ENCODE data around the gene KCNJ2. TPM values are rescaled to one million over a fixed set of nuclear protein-coding genes. Genes with fewer than 3 reads are reported as not detected.

KCNJ2 gene
- total and polyA plus RNA-seq, 9 donors: 0.97 to 3.8 (median 2.1) TPM

DNA sequence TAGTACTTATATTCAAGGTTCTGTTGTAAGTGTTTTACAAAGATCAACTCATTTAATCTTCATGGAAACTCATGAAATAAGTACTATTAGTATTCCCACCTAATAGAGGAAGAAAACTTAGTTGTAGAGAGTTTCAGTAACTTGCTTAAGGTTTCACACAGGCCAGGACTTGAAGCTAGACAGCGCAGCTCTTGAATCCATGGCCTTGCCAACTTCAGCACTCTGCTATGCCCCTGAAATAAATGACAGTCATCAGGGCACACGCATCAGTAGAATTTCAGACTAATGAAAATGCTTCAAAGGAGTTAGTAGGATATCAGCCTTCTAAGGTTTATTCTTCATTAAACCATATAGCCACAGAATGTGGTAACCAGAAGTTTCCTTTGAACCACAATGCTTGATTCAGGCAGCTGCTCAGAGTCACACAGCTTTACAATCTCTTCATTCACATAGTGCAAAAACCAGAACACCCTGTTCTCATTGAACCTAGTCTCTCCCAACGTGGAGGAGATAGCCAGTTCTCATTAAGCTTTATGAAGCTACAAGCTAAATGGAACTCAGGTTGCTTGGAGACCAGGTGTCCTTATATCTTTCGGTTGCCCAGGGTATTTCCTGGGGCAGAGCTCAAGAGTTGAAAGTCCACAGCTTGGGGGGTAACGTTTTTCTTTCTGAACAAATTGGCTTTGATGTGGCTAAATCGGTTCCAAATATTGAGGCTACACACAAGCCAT is 39.7 kb downstream of the KCNJ2 start:
- intact Hi-C loops (cut with DNase I): no loop called here
- TF ChIP-seq EP300 (IDR thresholded peaks at IDR 0.05) (no peak), POLR2A (IDR thresholded peaks at IDR 0.05) (no peak)
- TF ChIP-seq, protein P1, sequence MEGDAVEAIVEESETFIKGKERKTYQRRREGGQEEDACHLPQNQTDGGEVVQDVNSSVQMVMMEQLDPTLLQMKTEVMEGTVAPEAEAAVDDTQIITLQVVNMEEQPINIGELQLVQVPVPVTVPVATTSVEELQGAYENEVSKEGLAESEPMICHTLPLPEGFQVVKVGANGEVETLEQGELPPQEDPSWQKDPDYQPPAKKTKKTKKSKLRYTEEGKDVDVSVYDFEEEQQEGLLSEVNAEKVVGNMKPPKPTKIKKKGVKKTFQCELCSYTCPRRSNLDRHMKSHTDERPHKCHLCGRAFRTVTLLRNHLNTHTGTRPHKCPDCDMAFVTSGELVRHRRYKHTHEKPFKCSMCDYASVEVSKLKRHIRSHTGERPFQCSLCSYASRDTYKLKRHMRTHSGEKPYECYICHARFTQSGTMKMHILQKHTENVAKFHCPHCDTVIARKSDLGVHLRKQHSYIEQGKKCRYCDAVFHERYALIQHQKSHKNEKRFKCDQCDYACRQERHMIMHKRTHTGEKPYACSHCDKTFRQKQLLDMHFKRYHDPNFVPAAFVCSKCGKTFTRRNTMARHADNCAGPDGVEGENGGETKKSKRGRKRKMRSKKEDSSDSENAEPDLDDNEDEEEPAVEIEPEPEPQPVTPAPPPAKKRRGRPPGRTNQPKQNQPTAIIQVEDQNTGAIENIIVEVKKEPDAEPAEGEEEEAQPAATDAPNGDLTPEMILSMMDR (IDR thresholded peaks at IDR 0.05): no peak
- WGBS, 3 donors: 74 to 76% (median 74%) methylated on average over 6 of the region's 6 CpGs
- Histone ChIP-seq H3K4me1 (ENCODE audit: insufficient read depth) (no peaks in the 10 kb centered on the region), H3K27me3 (no peaks in the 10 kb centered on the region), H3K36me3 (no peaks in the 10 kb centered on the region), H3K9me3 (no peaks in the 10 kb centered on the region), H3K27ac (no peak overlapping the region), H3K4me3 (no peak overlapping the region)
- no peak for DNase-seq

GRCh38 chr17:70215656-70216055 is 46.3 kb downstream of the KCNJ2 start:
- H3K27ac ChIP-seq: no peak overlapping the region
- no peak overlapping the region for H3K4me3 ChIP-seq
- no peaks in the 10 kb centered on the region for H3K27me3 ChIP-seq
- no peaks in the 10 kb centered on the region for H3K9me3 ChIP-seq
- no peaks in the 10 kb centered on the region for H3K36me3 ChIP-seq
- WGBS, 3 donors: 84 to 86% (median 85%) methylated on average over 4 of the region's 4 CpGs
- intact Hi-C loops (cut with DNase I): no loop called here
- no peaks in the 10 kb centered on the region for H3K4me1 ChIP-seq (ENCODE audit: insufficient read depth)
- TF ChIP-seq EP300 (IDR thresholded peaks at IDR 0.05) (no peak), POLR2A (IDR thresholded peaks at IDR 0.05) (no peak)
- TF ChIP-seq, protein P1 (IDR thresholded peaks at IDR 0.05): no peak
- DNase-seq: no peak

DNA sequence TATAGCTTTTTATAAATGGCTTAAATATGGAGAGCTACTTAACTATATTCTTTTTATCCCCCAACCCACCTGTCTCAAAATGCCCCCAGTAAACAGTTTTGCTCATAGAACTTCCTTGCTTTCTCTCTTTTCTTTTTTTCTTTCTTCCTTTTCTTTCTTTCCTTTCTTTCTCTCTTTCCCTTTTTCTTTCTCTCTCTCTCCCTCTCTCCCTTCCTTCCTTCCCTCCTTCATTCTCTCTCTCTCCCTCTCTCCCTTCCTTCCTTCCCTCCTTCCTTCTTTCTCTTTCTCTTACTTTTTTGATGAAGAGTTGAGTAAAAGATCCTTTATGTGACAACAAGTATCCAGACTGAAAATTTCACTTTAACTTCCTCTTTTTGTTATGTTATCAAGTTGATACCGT is 48.2 kb downstream of the KCNJ2 start:
- Histone ChIP-seq H3K4me3 (no peak overlapping the region), H3K27ac (no peak overlapping the region), H3K36me3 (no peaks in the 10 kb centered on the region), H3K9me3 (no peaks in the 10 kb centered on the region), H3K27me3 (no peaks in the 10 kb centered on the region), H3K4me1 (ENCODE audit: insufficient read depth) (no peaks in the 10 kb centered on the region)
- TF ChIP-seq, protein P1 (IDR thresholded peaks at IDR 0.05): no peak
- TF ChIP-seq POLR2A (IDR thresholded peaks at IDR 0.05) (no peak), EP300 (IDR thresholded peaks at IDR 0.05) (no peak)
- no peak for DNase-seq
- intact Hi-C loops (cut with DNase I): no loop called here
- 52 to 66% (median 61%) methylated on average over 1 of the region's 1 CpG for WGBS, 3 donors

DNA sequence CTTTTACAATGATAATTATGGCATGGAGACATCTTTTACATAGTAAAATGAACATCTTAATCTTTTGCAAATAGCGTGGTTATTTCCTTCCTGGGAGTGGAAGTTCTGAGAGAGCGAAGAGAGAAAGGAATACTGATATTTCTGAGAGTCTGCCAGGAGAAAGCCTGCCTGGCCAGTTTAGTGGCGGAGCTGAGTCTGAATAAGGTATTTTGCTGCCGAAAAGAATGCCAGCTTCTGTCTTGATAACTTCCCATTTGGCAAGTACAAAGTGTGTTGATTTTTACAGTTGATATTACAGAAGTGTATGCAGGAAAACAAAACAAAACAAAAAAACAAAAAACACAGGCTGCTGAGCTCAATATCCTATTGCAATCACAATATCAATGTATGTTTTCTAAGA is 55.9 kb downstream of the KCNJ2 start:
- no peaks in the 10 kb centered on the region for H3K27me3 ChIP-seq
- 4 to 27% (median 6%) methylated on average over 4 of the region's 4 CpGs for WGBS, 3 donors
- no peaks in the 10 kb centered on the region for H3K9me3 ChIP-seq
- TF ChIP-seq, protein P1 (IDR thresholded peaks at IDR 0.05): no peak
- TF ChIP-seq POLR2A (IDR thresholded peaks at IDR 0.05) (no peak), EP300 (IDR thresholded peaks at IDR 0.05) (no peak)
- H3K4me3 ChIP-seq: no peak overlapping the region
- DNase-seq: no peak
- H3K36me3 ChIP-seq: no peaks in the 10 kb centered on the region
- no peaks in the 10 kb centered on the region for H3K4me1 ChIP-seq (ENCODE audit: insufficient read depth)
- H3K27ac ChIP-seq: no peak overlapping the region
- intact Hi-C loops (cut with DNase I): no loop called here

Other genes with a start within 250 kb of the KCNJ2 start
- 1 to 10 TPM in 2 of 7 donors, under 1 TPM in 4, not detected in 1; 0.12 to 3.3 (median 0.25) TPM for gene KCNJ16, start 94.3 kb upstream of the KCNJ2 start, total RNA-seq
- gene KCNJ16, start 94.3 kb upstream of the KCNJ2 start, polyA plus RNA-seq: 1 to 10 TPM in 1 of 2 donors, under 1 TPM in 1; 0.04 to 7.2 TPM